Activated naive CD8-positive, alpha-beta T cell treated with anti-CD3 and anti-CD28 coated beads for 36 hours (primary cell): ENCODE data around the gene CNOT6. TPM values are rescaled to one million over a fixed set of nuclear protein-coding genes. Genes with fewer than 3 reads are reported as not detected.
A peak's percentile ranks its signal among the peaks of the same experiment; 100 is the strongest.

Source experiments
- DNase-seq: peaks from one replicate; pipeline ENCODE4 v3.0.0; 2021
- H3K27ac Mint-ChIP-seq: one replicate; pipeline ENCODE4 v1.8.0; 2022; ENCODE audit warnings: mild to moderate bottlenecking, moderate library complexity, mixed read lengths
- H3K27me3 Mint-ChIP-seq: one replicate; pipeline ENCODE4 v1.8.0; 2022; ENCODE audit warnings: mild to moderate bottlenecking, mixed read lengths
- H3K36me3 Mint-ChIP-seq: one replicate; pipeline ENCODE4 v1.8.0; 2021; ENCODE audit warnings: mild to moderate bottlenecking, mixed read lengths
- H3K4me1 Mint-ChIP-seq: one replicate; pipeline ENCODE4 v1.8.0; 2021; ENCODE audit warnings: mixed read lengths
- H3K4me3 Mint-ChIP-seq: one replicate; pipeline ENCODE4 v1.8.0; 2022; ENCODE audit warnings: mild to moderate bottlenecking, moderate library complexity, mixed read lengths
- H3K9me3 Mint-ChIP-seq: one replicate; pipeline ENCODE4 v1.8.0; 2022; ENCODE audit warnings: mixed read lengths
- total RNA-seq, 2 experiments: library from RNA; stranded (reverse); gene quantifications; one replicate each; pipeline ENCODE4 v1.2.3, GENCODE V29; 2021

The CNOT6 gene
- total RNA-seq, 2 experiments from 2014 or later, result 35.4 to 37.5 TPM

GRCh38 chr5:180593446-180594206 lies 99.4 kb downstream of the CNOT6 start:
- no peak overlapping the region for H3K27ac Mint-ChIP-seq
- no peak overlapping the region for H3K4me3 Mint-ChIP-seq
- no peak for DNase-seq
- peaks cover 21% of the 10 kb centered on the region for H3K27me3 Mint-ChIP-seq
- H3K4me1 Mint-ChIP-seq, result peaks cover 16% of the 10 kb centered on the region
- H3K9me3 Mint-ChIP-seq, result no peaks in the 10 kb centered on the region
- H3K36me3 Mint-ChIP-seq, result no peaks in the 10 kb centered on the region

GRCh38 chr5:180594311-180595045 lies 100.3 kb downstream of the CNOT6 start:
- Mint-ChIP-seq H3K27ac (no peak overlapping the region), H3K9me3 (no peaks in the 10 kb centered on the region), H3K27me3 (peaks cover 12% of the 10 kb centered on the region), H3K36me3 (no peaks in the 10 kb centered on the region), H3K4me3 (no peak overlapping the region), H3K4me1 (peaks cover 16% of the 10 kb centered on the region)
- peak; percentile 39 for DNase-seq

DNA sequence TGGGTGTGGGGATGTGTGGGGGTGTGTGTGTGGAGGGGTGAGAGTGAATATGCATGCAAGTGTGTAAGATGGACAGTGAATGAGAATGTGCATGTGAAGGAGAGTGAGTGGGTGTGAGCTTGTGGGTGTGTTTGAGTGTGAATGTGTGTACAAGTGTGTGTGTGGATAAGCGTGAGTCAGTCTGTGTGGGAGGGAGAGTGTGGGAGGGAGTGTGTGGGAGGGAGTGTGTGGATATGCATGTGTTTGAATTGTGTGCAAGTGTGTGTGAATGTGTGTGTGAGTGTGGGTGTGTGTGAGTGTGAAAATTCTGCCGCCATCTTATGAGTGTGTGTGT lies 100.8 kb downstream of the CNOT6 start:
- DNase-seq, result no peak
- Mint-ChIP-seq H3K36me3 (no peaks in the 10 kb centered on the region), H3K27ac (no peak overlapping the region), H3K4me1 (peaks cover 11% of the 10 kb centered on the region), H3K27me3 (peaks cover 7% of the 10 kb centered on the region), H3K4me3 (no peak overlapping the region), H3K9me3 (no peaks in the 10 kb centered on the region)

DNA sequence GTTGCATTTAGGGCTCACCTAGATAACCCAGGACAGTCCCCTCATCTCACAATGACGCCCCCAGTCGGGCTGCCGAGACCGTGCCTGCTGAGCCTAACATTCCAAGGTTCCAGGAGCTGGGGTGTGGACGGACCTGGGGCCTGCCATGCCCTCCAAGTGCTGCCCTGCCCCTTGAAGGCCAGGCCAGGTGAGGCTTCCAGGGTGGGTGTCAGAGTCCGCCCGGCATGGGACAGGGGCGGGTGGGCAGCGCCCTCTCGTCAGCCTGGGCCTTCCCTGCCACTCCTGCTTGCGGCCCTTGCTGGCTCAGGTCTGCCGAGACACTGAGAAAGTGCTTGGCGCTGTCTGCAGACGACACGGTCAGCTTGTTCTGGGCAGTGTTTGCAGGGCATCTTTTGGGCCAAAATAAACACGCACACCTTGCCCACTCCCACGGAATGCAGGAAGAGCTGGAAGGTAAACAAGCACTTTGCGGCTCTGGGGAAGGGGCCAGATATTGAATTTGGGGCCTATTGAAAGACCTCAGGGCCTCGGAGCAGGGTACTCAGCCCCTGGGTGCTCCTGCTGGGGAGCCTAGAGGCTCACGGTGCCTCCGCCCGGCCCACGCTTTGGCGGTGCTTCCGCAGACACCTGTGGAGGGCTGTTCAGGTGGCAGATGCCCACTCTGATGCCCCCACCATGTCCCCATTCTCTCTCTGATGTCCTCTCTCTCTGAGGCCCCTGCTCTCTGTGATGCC lies 101.4 kb downstream of the CNOT6 start:
- Mint-ChIP-seq H3K4me1 (peaks cover 10% of the 10 kb centered on the region), H3K36me3 (no peaks in the 10 kb centered on the region), H3K4me3 (no peak overlapping the region)

DNA sequence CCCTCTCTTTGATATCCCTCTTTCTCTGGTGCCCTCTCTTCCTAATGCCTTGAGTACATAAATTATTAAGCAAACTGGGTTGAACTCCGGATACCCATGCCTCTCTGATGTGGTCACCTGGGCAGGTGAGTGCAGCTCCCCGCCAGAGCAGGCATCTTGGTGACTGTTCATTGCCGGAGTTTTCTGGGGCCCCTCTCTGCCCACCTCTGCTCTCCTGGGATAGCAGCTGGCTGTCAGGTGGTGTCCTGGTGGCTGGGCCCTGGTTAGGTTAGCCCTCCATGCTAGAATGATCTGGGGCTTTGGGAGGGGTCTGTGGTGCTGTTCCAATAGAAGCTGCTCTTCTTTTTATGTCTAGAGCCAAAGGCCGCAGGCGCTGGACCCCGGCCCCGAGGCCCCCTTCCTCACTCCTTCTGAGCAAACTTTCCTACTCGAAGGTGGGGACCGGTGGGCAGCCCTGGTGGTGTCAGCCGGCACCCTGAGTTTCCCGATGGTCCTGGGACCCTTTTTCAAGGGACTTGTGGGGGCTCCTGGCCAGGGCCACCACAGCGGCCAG lies 102.0 kb downstream of the CNOT6 start:
- no peaks in the 10 kb centered on the region for H3K36me3 Mint-ChIP-seq

More for the DNA sequence above, 101.4 kb downstream of the CNOT6 start:
- no peak for DNase-seq
- Mint-ChIP-seq H3K9me3 (no peaks in the 10 kb centered on the region), H3K27ac (no peak overlapping the region), H3K27me3 (peaks cover 7% of the 10 kb centered on the region)

GRCh38 chr5:180596668-180597231 lies 102.6 kb downstream of the CNOT6 start:
- Mint-ChIP-seq H3K9me3 (no peaks in the 10 kb centered on the region), H3K27ac (no peak overlapping the region), H3K4me3 (no peak overlapping the region), H3K4me1 (peaks cover 10% of the 10 kb centered on the region), H3K36me3 (no peaks in the 10 kb centered on the region), H3K27me3 (peaks cover 7% of the 10 kb centered on the region)
- no peak for DNase-seq

More for the DNA sequence above, 102.0 kb downstream of the CNOT6 start:
- peaks cover 10% of the 10 kb centered on the region for H3K4me1 Mint-ChIP-seq
- H3K27ac Mint-ChIP-seq, result no peak overlapping the region
- H3K9me3 Mint-ChIP-seq, result no peaks in the 10 kb centered on the region
- H3K27me3 Mint-ChIP-seq, result peaks cover 7% of the 10 kb centered on the region
- no peak overlapping the region for H3K4me3 Mint-ChIP-seq
- no peak for DNase-seq

DNA sequence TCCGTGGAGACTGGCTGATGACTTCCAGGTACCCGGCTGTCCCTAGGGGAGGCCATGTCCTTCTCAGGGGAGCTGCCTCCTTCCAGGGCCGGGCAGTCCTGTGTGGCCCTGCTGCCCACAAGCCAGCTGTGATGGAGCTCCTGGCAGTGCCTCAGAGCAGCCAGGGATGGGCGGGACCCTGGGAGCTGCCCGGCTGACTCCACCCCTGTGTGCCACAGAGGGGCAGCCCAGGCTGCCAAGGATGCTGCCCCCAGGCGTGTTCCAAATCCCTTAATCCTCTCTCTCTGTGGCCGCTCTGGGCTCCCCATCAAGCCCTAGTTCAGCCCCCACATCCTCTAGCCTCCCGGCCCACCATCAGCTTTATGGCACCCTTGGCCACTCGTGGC lies 104.1 kb downstream of the CNOT6 start:
- Mint-ChIP-seq H3K27ac (no peak overlapping the region), H3K4me1 (peaks cover 4% of the 10 kb centered on the region), H3K4me3 (no peak overlapping the region), H3K27me3 (no peaks in the 10 kb centered on the region), H3K36me3 (no peaks in the 10 kb centered on the region), H3K9me3 (no peaks in the 10 kb centered on the region)
- DNase-seq, result no peak

DNA sequence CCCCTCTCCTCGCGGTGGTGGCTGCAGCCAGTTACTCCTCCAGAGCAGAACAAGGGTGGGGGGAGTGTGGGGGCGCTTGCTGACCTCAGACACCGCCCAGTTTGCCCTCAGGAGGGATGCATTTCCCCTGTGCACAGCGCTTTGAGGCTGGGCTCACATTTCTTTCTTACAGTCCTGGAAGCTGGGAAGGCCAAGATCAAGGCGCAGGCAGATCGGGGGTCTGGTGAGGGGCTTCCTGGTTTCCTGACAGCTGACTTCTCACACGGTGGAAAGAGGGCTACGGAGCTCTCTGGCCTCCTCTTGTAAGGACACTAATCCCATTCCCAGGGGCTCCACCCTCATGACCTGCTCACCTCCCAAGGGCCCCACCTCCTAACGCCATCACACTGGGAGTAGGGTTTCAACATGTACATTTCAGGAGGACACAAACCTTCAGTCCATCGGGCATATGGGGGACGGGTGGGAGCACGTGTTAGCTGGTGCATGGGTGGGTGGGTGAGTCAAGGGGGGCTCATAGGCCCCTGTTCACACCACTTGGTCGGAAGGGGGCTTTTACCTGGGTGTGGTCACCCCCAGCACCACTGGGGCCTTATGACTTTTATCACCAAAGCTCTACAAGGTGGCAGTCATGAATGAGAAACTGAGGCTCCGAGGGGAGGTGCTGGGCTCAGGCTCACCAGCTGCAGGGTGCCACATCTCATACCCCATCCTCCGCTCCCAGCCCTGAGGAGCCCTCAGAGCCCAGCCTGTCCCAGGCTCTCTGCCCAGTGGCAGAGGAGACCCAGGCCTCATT lies 104.8 kb downstream of the CNOT6 start:
- Mint-ChIP-seq H3K9me3 (no peaks in the 10 kb centered on the region), H3K36me3 (no peaks in the 10 kb centered on the region), H3K4me3 (no peak overlapping the region), H3K27ac (no peak overlapping the region), H3K27me3 (no peaks in the 10 kb centered on the region), H3K4me1 (peaks cover 3% of the 10 kb centered on the region)
- no peak for DNase-seq

GRCh38 chr5:180599590-180599914 lies 105.4 kb downstream of the CNOT6 start:
- peaks cover under 1% of the 10 kb centered on the region for H3K4me1 Mint-ChIP-seq
- H3K27me3 Mint-ChIP-seq, result no peaks in the 10 kb centered on the region
- no peak overlapping the region for H3K27ac Mint-ChIP-seq
- DNase-seq, result no peak
- no peaks in the 10 kb centered on the region for H3K9me3 Mint-ChIP-seq
- no peak overlapping the region for H3K4me3 Mint-ChIP-seq
- H3K36me3 Mint-ChIP-seq, result no peaks in the 10 kb centered on the region

GRCh38 chr5:180599981-180600553 lies 105.9 kb downstream of the CNOT6 start:
- DNase-seq, result no peak
- H3K4me3 Mint-ChIP-seq, result no peak overlapping the region
- H3K36me3 Mint-ChIP-seq, result no peaks in the 10 kb centered on the region
- no peak overlapping the region for H3K27ac Mint-ChIP-seq
- H3K4me1 Mint-ChIP-seq, result no peaks in the 10 kb centered on the region
- no peaks in the 10 kb centered on the region for H3K9me3 Mint-ChIP-seq
- H3K27me3 Mint-ChIP-seq, result no peaks in the 10 kb centered on the region

- H3K36me3 Mint-ChIP-seq, result no peaks in the 10 kb centered on the region
Observed at GRCh38 chr5:180600554-180601041, 106.4 kb downstream of the CNOT6 start.

DNA sequence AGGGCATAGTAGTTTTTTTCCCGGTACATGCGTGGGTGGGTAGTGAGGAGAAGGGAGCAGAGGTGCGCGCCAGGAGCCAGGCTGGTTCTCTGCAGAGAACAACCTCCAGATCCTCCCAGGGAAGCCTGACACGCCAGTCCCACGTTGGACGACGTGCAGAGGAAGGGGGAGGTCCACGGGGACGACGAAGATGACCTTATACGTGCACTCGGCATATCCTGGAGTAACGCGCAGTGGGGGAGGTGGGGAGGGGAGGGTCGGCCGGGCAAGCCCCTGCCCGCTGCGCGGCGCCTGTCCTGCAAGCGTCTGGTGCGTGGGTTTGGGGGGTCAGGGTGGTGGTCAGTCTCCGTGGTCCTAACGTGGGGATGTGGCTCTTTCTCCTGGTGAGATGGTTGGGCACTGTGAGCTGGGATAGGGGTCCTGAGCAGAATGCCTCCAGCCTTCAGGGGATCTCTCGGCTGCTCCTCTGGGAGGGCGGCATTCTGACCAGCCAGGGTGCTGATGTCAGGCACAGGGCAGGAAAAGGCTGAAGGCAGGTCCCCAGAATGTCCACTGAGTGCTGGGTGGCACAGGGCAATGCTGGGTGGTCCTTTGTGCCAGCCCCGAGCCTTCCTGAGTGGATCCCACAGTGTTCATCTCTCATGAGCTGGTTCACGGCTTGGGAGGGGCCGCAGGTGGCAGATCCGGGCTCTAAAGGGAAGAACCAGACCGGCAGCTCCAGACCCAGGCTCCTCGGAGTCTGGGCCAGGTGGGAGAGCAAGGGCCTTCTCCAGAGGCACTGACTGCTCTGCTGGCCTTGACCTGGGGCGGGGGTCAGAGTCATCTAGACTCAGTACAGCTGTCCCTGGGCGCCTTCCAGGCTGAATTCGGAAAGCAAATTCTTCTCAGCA lies 107.7 kb downstream of the CNOT6 start:
- DNase-seq, result no peak
- Mint-ChIP-seq H3K4me3 (no peak overlapping the region), H3K27ac (no peak overlapping the region)

More at GRCh38 chr5:180600554-180601041, 106.4 kb downstream of the CNOT6 start:
- Mint-ChIP-seq H3K27ac (no peak overlapping the region), H3K27me3 (no peaks in the 10 kb centered on the region), H3K4me3 (no peak overlapping the region), H3K4me1 (peaks cover 2% of the 10 kb centered on the region), H3K9me3 (no peaks in the 10 kb centered on the region)
- DNase-seq, result no peak

GRCh38 chr5:180602481-180603075 lies 108.4 kb downstream of the CNOT6 start:
- H3K27ac Mint-ChIP-seq, result no peak overlapping the region
- no peaks in the 10 kb centered on the region for H3K27me3 Mint-ChIP-seq
- peaks cover 10% of the 10 kb centered on the region for H3K4me1 Mint-ChIP-seq
- no peak for DNase-seq
- H3K36me3 Mint-ChIP-seq, result no peaks in the 10 kb centered on the region
- H3K4me3 Mint-ChIP-seq, result no peak overlapping the region
- H3K9me3 Mint-ChIP-seq, result no peaks in the 10 kb centered on the region

More for the DNA sequence above, 107.7 kb downstream of the CNOT6 start:
- H3K36me3 Mint-ChIP-seq, result no peaks in the 10 kb centered on the region
- no peaks in the 10 kb centered on the region for H3K9me3 Mint-ChIP-seq
- H3K4me1 Mint-ChIP-seq, result peaks cover 10% of the 10 kb centered on the region
- no peaks in the 10 kb centered on the region for H3K27me3 Mint-ChIP-seq
